NCI-H2196 (cell line): ENCODE data around the gene C11orf98.
"Not testable (repeated sequence)": the region's sequence is repeated elsewhere in the genome, so short reads cannot be mapped to it uniquely, and the experiment has no call there.

Experiments used
- DNase-seq: peaks from one replicate; lab custom pipeline; 2025; ENCODE audit not compliant: unreplicated experiment; lab: John Stamatoyannopoulos, UW

C11orf98 gene

DNA sequence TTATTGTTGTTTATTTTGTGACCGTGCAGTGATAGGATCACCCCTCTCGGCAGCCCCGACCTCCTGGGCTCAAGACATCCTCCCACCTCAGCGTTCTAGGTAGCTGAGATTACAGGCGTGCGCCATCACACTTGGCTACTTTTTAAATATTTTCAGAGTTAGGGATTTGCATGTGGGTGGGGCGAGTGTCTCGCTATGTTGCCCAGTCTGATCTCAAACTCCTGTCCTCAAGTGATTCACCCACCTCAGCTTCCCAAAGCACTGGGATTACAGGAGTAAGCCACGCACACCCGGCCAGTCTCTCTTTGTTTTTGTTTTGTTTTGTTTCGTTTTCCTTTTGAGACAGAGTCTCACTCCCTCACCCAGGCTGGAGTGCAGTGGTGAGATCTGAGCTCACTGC is 10.7 kb downstream of the C11orf98 start:
- no peak for DNase-seq

DNA sequence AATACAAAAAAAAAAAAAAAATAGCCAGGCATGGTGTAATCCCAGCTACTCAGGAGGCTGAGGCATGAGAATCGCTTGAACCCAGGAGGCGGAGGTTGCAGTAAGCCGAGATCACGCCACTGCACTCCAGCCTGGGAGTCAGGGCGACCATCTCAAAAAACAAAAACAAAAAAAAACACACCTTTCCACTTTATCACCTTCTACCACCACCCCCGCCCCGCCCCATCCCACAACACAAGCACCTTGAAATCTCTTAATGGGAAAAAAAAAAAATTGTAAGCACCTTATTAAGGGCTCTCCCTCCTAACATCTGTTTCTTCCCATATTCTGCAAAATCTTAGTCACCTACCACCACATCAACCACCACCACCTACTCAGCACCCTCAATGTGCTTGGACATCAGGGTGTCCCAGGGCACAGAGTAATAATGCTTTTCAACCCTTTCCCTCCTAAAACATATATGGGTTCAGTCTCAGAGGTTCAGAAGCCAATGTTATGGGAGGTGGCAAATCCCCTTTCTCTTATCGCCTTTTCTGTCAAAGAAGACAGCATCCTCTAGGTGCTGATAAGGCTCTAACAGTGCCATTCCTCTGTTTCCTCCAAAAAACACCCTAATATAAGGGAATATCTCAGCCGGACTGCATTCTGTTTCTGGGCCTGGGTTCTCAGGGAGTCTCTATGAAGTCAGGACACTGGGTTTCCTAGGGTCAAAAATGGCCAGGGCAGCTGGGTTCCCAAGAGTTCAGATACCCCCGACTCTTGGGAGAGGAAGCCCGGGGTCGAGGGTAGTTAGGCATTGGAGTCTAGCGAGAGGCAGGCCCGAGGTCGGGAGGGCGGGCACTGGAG is 12.6 kb downstream of the C11orf98 start:
- DNase-seq, result no peak

DNA sequence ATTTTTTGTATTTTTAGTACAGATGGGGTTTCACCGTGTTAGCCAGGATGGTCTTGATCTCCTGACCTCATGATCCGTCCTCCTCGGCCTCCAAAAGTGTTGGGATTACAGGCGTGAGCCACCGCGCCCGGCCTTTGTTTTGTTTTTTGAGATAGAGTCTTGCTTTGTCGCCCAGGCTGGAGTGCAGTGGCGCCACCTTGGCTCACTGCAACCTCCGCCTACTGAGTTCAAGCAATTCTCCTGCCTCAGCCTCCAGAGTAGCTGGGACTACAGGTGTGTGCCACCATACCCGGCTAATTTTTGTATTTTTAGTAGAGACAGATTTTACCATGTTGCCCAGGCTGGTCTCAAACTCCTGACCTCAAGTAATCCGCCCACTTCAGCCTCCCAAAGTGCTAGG is 14.7 kb downstream of the C11orf98 start:
- DNase-seq, result not testable (repeated sequence)

DNA sequence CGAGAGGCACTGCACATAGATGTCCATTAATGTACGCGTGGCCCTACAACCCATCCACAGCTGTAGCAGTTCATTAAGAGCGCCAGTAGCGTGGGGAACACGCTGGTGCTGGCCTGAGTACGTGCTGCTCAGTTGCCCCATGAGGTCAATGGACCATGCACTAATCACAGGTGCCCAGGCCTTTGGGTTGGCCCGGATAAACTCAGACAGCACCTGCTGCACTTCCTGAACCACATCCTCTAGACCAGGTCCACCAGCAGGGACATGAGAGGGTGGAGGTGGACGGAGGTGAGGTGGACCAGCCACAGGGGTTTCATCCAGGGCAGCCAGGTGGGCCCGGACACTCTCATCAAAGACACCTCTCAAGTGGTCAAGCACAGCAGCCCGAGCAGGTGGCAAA is 15.5 kb downstream of the C11orf98 start:
- DNase-seq, result no peak

- DNase-seq, result no peak
Measured at GRCh38 chr11:62648967-62649364, 16.0 kb downstream of the C11orf98 start.

GRCh38 chr11:62648185-62648966 is 16.6 kb downstream of the C11orf98 start:
- DNase-seq, result no peak

DNA sequence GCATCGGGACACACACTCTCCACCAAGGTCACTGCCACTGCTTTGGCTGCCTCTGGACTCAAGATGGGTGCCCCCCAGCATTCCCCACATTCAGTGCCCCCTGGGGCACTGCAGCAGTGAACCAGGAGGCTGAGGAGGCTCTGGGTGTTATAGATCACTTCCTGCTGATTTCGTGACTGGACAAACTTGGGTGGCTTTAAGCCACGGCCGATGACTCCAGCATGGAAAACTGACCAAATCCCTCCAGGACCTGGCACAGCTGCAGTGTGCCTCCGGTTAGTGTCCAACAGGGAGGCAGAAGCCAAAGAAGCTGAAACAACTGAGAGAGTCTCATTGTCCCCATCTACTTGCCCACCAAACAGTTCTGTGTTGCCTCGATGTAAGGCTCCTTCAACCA is 17.4 kb downstream of the C11orf98 start:
- no peak for DNase-seq

DNA sequence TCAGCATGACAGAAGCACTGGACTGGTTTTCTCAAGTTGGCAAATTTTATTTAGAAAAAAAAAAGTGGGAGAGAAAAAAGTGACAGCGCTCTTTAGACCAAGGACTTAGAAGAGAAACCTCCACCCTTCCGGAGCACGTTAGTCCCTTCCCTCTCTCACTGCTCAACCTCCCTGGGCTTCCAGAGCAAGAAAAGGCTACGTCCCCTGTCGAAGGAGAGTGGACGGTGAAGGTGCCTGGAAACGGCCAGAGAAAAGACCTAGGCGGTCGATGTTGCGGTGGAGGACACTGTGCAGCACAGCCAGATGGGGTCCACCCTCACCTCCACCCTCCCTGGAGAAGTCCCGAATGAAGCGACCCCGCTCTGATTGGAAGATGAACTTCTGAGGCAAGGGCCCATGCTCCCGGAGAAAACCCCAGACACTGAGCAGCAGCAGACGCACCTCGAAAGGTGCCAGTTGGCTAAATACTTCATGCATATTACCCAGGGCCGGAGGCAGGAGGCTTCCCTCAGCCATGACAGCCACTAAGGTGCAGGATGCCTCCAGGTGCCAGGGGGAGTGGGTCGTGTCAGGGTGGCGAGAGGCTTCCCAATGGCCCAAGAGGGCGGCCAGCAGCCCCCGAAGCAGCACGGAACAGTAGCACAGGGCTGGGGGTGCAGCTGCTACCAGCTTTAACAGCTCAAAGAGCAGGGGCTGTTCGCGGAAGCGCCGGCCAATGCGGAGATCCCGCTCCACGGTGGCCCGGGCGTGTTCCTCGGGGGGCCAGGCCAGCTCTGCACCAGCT is 18.0 kb downstream of the C11orf98 start:
- DNase-seq, result no peak

DNA sequence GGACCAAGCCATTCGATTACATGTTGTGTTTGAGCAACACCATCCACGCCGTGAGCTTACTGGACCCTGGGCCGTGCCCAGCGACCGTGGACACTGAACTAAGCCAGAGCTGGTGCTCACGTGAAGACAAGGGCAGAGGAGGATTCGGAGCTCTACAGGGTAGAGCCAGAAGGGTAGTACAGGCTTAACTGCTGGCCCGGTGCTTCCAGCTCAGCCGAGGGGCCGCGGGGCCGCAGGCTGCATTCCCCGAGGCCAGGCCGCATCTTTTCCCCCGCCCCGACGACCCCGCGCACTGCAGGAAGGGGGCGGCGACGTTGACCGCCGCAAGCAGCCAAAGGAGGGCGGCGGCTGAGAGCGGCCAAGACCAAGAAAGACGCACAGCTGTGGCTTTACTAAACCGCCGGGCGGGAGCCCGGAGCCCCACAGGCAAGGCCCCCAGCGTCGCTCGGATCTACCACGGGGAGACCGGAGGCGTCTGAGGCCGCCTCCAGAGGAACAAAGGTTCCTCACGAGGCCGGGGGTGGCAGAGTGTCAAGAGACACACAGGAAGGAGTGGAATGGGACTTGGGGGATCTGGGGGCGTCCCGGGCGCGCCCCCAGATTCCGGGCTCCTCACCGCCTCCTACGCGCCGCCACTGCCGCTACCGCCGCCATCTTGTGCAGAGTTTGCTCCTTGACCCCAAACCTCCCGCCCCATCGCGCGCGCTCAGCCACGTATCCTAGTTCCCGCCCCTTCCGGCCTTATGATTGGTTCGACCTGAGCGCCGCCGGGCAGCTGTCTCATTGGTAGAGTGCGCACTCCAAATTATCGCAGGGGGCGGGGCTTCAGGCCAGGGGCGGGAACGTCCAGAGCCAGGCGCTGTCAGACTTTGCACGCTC is 18.8 kb downstream of the C11orf98 start, which contains the start of gene GANAB:
Gene GANAB, minus strand, starts transcription at position 668 of the 879 bp plus-strand sequence. Its CDS starts 14 bp downstream, at position 654.
- DNase-seq, result peak; percentile 98

DNA sequence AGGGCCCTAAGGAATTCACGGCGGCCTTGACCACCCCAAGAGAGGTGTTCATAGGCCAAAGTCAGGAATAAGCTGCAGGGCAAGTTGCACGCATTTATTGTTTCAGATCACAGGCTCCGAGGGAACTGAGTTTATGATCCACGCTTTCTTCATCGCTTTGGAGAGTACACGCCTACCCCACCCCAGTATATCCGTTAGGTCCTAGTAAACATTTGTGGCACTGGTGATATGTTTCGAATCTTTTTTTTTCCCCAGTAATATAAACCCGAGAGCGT is 19.4 kb downstream of the C11orf98 start:
- no peak for DNase-seq

- DNase-seq, result no peak
Measured at GRCh38 chr11:62644220-62644619, 20.8 kb downstream of the C11orf98 start.

GRCh38 chr11:62632492-62632891 is 32.5 kb downstream of the C11orf98 start:
- peak; percentile 38 for DNase-seq

- no peak for DNase-seq
Measured at GRCh38 chr11:62627713-62628112, 37.3 kb downstream of the C11orf98 start.

DNA sequence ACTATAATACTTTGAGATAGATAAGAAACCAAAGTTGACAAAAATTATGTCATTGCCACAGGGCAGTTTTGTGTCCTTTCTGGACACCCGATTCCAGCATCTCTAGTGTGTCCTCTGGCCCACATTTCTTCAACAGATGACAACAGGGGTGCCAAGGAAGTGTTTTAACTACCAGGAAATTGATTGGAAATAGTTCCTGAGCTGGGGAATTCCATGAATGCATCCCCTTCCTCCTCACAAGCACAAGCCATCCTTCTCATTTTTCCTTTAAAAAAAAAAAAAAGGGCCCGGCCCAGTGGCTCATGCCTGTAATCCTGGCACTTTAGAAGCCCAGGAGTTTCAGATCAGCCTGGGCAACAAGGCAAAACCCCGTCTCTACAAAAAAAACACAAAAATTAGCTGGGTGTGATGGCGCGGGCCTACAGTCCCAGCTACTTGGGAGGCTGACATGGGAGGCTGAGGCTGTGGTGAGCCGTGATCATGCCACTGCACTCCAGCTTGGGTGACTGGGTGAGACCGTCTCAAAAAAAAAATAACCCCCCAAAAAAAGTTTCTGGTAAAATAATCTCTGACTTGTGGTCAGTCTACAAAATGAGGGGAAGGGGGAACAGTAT is 42.4 kb downstream of the C11orf98 start:
- DNase-seq, result no peak

GRCh38 chr11:62621567-62622470 is 43.2 kb downstream of the C11orf98 start, which contains the start of gene B3GAT3:
B3GAT3 (minus strand) TSS chr11:62621986; CDS start chr11:62621947, 39 bp downstream.
- DNase-seq, result peak; percentile 99

GRCh38 chr11:62621027-62621566 is 43.9 kb downstream of the C11orf98 start:
- no peak for DNase-seq

- not testable (repeated sequence) for DNase-seq
Measured at GRCh38 chr11:62616957-62617356, 48.1 kb downstream of the C11orf98 start.

- DNase-seq, result no peak
Measured at GRCh38 chr11:62615521-62615920, 49.5 kb downstream of the C11orf98 start.

DNA sequence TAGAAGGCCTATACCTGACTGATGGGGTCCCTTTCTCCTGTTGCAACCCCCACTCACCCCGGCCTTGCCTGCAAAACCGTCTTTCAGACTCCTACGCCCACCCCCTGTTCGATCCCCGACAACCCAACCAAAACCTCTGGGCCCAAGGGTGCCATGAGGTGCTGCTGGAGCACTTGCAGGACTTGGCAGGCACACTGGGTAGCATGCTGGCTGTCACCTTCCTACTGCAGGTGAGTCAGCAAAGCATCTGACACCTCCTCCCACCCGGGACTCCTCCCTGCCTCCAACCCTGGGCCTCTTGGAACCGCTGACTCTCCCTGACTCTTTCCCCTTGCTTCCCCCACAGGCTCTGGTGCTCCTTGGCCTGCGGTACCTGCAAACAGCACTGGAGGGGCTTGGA is 50.7 kb downstream of the C11orf98 start:
- no peak for DNase-seq
